GM21360 (cell line): Measurements from ENCODE around the gene OPRL1.
"Not testable (repeated sequence)": the region's sequence is repeated elsewhere in the genome, so short reads cannot be mapped to it uniquely, and the experiment has no call there.

Source experiments
- ATAC-seq: cut with Tn5 transposase; IDR thresholded peaks from one replicate; pipeline ENCODE4 v1.9.1; 2021; ENCODE audit warnings: mild to moderate bottlenecking, moderate library complexity; ENCODE audit not compliant: unreplicated experiment

OPRL1 gene

GRCh38 chr20:64083378-64083803 is 3.5 kb downstream of the OPRL1 start:
- ATAC-seq: no peak

GRCh38 chr20:64083804-64084684 is 4.2 kb downstream of the OPRL1 start, which contains the start of gene LKAAEAR1:
Gene LKAAEAR1 (minus strand): TSS chr20:64084398. CDS start chr20:64084219, 179 bp downstream.
- no peak for ATAC-seq

GRCh38 chr20:64084685-64085152 is 4.8 kb downstream of the OPRL1 start:
- ATAC-seq: no peak

GRCh38 chr20:64086801-64087200 is 6.9 kb downstream of the OPRL1 start:
- ATAC-seq: no peak

- ATAC-seq: not testable (repeated sequence)
Observed at GRCh38 chr20:64087226-64087825, 7.4 kb downstream of the OPRL1 start.

- not testable (repeated sequence) for ATAC-seq
Observed at GRCh38 chr20:64088586-64088985, 8.7 kb downstream of the OPRL1 start.

- ATAC-seq: no peak
Observed at GRCh38 chr20:64090165-64090564, 10.3 kb downstream of the OPRL1 start.

GRCh38 chr20:64091340-64091739 is 11.5 kb downstream of the OPRL1 start:
- no peak for ATAC-seq

- ATAC-seq: no peak
Observed at GRCh38 chr20:64091770-64092169, 11.9 kb downstream of the OPRL1 start.

- ATAC-seq: no peak
Observed at GRCh38 chr20:64092258-64093012, 12.6 kb downstream of the OPRL1 start.

- ATAC-seq: no peak
Observed at GRCh38 chr20:64093013-64093503, 13.2 kb downstream of the OPRL1 start.

- no peak for ATAC-seq
Observed at GRCh38 chr20:64095455-64095854, 15.6 kb downstream of the OPRL1 start.

- no peak for ATAC-seq
Observed at GRCh38 chr20:64095927-64096326, 16.0 kb downstream of the OPRL1 start.

- no peak for ATAC-seq
Observed at GRCh38 chr20:64096535-64096934, 16.7 kb downstream of the OPRL1 start.

GRCh38 chr20:64098471-64099013 is 18.7 kb downstream of the OPRL1 start:
- no peak for ATAC-seq

- ATAC-seq: no peak
Observed at GRCh38 chr20:64099086-64099786, 19.4 kb downstream of the OPRL1 start.

- ATAC-seq: no peak
Observed at GRCh38 chr20:64099880-64100565, 20.1 kb downstream of the OPRL1 start.

GRCh38 chr20:64100566-64100888 is 20.6 kb downstream of the OPRL1 start:
- no peak for ATAC-seq

- ATAC-seq: no peak
Observed at GRCh38 chr20:64100946-64101688, 21.2 kb downstream of the OPRL1 start.
